ENCODE measurements around the gene BOLA3.
A peak's percentile ranks its signal among the peaks of the same experiment; 100 is the strongest.

BOLA3 gene

DNA sequence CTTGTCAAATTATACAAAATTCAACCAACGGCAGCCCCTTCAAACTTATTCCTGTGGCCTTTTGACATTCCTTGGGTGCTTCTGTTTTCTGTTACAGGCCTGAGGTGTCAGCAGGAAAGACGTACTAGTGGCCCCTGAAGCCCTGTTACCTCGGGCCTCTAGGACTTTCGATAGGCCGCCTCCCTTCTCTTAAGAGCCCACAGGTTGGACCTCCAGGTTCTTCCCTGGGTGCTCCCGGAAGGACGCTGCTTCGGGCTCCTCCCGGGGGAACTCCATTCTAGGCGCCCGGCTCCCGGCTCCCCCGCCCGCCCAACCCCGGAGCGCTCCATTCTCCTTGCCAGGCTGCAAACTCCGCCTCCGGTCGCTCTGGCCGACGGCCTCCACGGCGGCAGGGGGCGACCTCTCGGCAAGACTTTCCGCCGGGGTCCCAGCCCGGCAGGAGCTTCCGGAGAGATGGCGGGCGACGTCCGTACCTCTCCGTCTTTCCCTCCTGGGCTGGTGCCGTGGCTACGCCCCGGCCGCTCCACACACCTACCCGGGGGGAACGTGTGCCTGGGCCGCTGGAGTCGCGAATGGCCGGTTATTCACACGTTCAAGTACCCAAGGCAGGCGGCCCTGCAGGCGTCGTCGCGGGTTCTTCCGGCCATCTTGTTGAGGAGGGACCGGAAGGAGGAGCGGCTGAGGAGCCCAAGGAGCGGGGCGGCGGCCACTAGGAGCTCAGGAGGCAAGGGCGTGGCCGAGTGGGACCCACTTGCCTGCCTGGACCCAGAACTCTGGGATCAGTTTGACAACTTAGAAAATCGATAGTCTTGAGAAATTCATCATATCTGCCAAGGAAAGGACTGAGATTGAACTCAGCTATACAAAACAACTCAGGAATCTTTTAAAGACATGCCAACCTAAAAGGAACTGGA is 27.5 kb downstream of the BOLA3 start:
- no peaks in the 10 kb centered on the region for H3K36me3 ChIP-seq (ENCODE audit: control insufficient read depth, insufficient read depth, low read length, severe bottlenecking)
- peak; percentile 89 for DNase-seq (ENCODE audit: low read depth)

GRCh38 chr2:74119339-74119738 is 28.4 kb downstream of the BOLA3 start:
- Histone ChIP-seq H3K9me3 (ENCODE audit: control insufficient read depth, low read length) (no peaks in the 10 kb centered on the region), H3K4me1 (ENCODE audit: control insufficient read depth, insufficient read depth, low read length) (peaks cover 6% of the 10 kb centered on the region), H3K27me3 (replicated peaks; ENCODE audit: control insufficient read depth, insufficient read depth, low read length) (no peaks in the 10 kb centered on the region), H3K4me3 (ENCODE audit: low read length) (peak overlapping the region; percentile 89), H3K9ac (ENCODE audit: low read length) (peak overlapping the region; percentile 85), H3K36me3 (ENCODE audit: control insufficient read depth, insufficient read depth, low read length, severe bottlenecking) (no peaks in the 10 kb centered on the region)
- peak; percentile 26 for DNase-seq (ENCODE audit: low read depth)

More for the DNA sequence above, 27.5 kb downstream of the BOLA3 start:
- Histone ChIP-seq H3K27me3 (replicated peaks; ENCODE audit: control insufficient read depth, insufficient read depth, low read length) (no peaks in the 10 kb centered on the region), H3K9ac (ENCODE audit: low read length) (peak overlapping the region; percentile 85), H3K9me3 (ENCODE audit: control insufficient read depth, low read length) (no peaks in the 10 kb centered on the region), H3K4me3 (ENCODE audit: low read length) (peak overlapping the region; percentile 89), H3K4me1 (ENCODE audit: control insufficient read depth, insufficient read depth, low read length) (peaks cover 6% of the 10 kb centered on the region)

DNA sequence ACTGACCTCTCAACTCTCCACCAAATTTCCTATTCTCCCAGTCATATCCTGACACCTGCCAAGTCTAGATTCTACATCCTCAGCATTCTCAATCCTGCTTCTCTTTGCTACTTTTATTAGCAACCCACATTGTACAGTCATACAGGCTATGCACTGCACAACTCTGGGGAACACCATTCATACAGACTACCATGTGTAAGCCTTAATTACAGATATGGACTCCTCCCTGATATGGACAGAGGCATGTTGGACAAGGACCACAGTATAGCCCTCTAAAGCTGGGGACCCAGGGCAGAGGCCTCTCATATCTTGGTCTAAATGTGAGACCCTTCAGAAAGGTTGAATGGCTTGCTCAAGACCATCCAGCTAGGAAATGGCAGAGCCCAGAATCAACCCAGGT is 36.3 kb downstream of the BOLA3 start:
- Histone ChIP-seq H3K4me3 (ENCODE audit: low read length) (no peak overlapping the region), H3K9me3 (ENCODE audit: control insufficient read depth, low read length) (no peaks in the 10 kb centered on the region), H3K27me3 (replicated peaks; ENCODE audit: control insufficient read depth, insufficient read depth, low read length) (no peaks in the 10 kb centered on the region), H3K36me3 (ENCODE audit: control insufficient read depth, insufficient read depth, low read length, severe bottlenecking) (no peaks in the 10 kb centered on the region), H3K4me1 (ENCODE audit: control insufficient read depth, insufficient read depth, low read length) (no peaks in the 10 kb centered on the region), H3K9ac (ENCODE audit: low read length) (no peak overlapping the region)
- no peak for DNase-seq (ENCODE audit: low read depth)

GRCh38 chr2:74110537-74110936 is 37.2 kb downstream of the BOLA3 start:
- Histone ChIP-seq H3K9ac (ENCODE audit: low read length) (no peak overlapping the region), H3K4me3 (ENCODE audit: low read length) (no peak overlapping the region), H3K4me1 (ENCODE audit: control insufficient read depth, insufficient read depth, low read length) (no peaks in the 10 kb centered on the region), H3K36me3 (ENCODE audit: control insufficient read depth, insufficient read depth, low read length, severe bottlenecking) (no peaks in the 10 kb centered on the region), H3K9me3 (ENCODE audit: control insufficient read depth, low read length) (no peaks in the 10 kb centered on the region), H3K27me3 (replicated peaks; ENCODE audit: control insufficient read depth, insufficient read depth, low read length) (no peaks in the 10 kb centered on the region)
- no peak for DNase-seq (ENCODE audit: low read depth)

GRCh38 chr2:74109551-74109950 is 38.2 kb downstream of the BOLA3 start:
- Histone ChIP-seq H3K9me3 (ENCODE audit: control insufficient read depth, low read length) (no peaks in the 10 kb centered on the region), H3K4me3 (ENCODE audit: low read length) (no peak overlapping the region), H3K36me3 (ENCODE audit: control insufficient read depth, insufficient read depth, low read length, severe bottlenecking) (no peaks in the 10 kb centered on the region), H3K27me3 (replicated peaks; ENCODE audit: control insufficient read depth, insufficient read depth, low read length) (no peaks in the 10 kb centered on the region), H3K9ac (ENCODE audit: low read length) (no peak overlapping the region), H3K4me1 (ENCODE audit: control insufficient read depth, insufficient read depth, low read length) (no peaks in the 10 kb centered on the region)
- no peak for DNase-seq (ENCODE audit: low read depth)

GRCh38 chr2:74107071-74107470 is 40.6 kb downstream of the BOLA3 start:
- Histone ChIP-seq H3K4me1 (ENCODE audit: control insufficient read depth, insufficient read depth, low read length) (no peaks in the 10 kb centered on the region), H3K36me3 (ENCODE audit: control insufficient read depth, insufficient read depth, low read length, severe bottlenecking) (peaks cover 7% of the 10 kb centered on the region), H3K4me3 (ENCODE audit: low read length) (no peak overlapping the region), H3K9me3 (ENCODE audit: control insufficient read depth, low read length) (no peaks in the 10 kb centered on the region), H3K27me3 (replicated peaks; ENCODE audit: control insufficient read depth, insufficient read depth, low read length) (no peaks in the 10 kb centered on the region), H3K9ac (ENCODE audit: low read length) (no peak overlapping the region)
- no peak for DNase-seq (ENCODE audit: low read depth)

- no peaks in the 10 kb centered on the region for H3K27me3 ChIP-seq (replicated peaks; ENCODE audit: control insufficient read depth, insufficient read depth, low read length)
These were observed 42.3 kb downstream of the BOLA3 start for GRCh38 chr2:74105413-74105812.

GRCh38 chr2:74104839-74105238 is 42.9 kb downstream of the BOLA3 start:
- DNase-seq (ENCODE audit: low read depth), result peak; percentile 31
- no peak overlapping the region for H3K4me3 ChIP-seq (ENCODE audit: low read length)
- H3K27me3 ChIP-seq (replicated peaks; ENCODE audit: control insufficient read depth, insufficient read depth, low read length), result no peaks in the 10 kb centered on the region

More at GRCh38 chr2:74105413-74105812, 42.3 kb downstream of the BOLA3 start:
- Histone ChIP-seq H3K4me1 (ENCODE audit: control insufficient read depth, insufficient read depth, low read length) (no peaks in the 10 kb centered on the region), H3K9ac (ENCODE audit: low read length) (no peak overlapping the region), H3K9me3 (ENCODE audit: control insufficient read depth, low read length) (no peaks in the 10 kb centered on the region), H3K36me3 (ENCODE audit: control insufficient read depth, insufficient read depth, low read length, severe bottlenecking) (peaks cover 18% of the 10 kb centered on the region), H3K4me3 (ENCODE audit: low read length) (no peak overlapping the region)
- no peak for DNase-seq (ENCODE audit: low read depth)

GRCh38 chr2:74103763-74104162 is 43.9 kb downstream of the BOLA3 start:
- Histone ChIP-seq H3K9me3 (ENCODE audit: control insufficient read depth, low read length) (no peaks in the 10 kb centered on the region), H3K36me3 (ENCODE audit: control insufficient read depth, insufficient read depth, low read length, severe bottlenecking) (peaks cover 24% of the 10 kb centered on the region), H3K4me1 (ENCODE audit: control insufficient read depth, insufficient read depth, low read length) (no peaks in the 10 kb centered on the region), H3K9ac (ENCODE audit: low read length) (no peak overlapping the region), H3K4me3 (ENCODE audit: low read length) (no peak overlapping the region), H3K27me3 (replicated peaks; ENCODE audit: control insufficient read depth, insufficient read depth, low read length) (no peaks in the 10 kb centered on the region)
- no peak for DNase-seq (ENCODE audit: low read depth)

More at GRCh38 chr2:74104839-74105238, 42.9 kb downstream of the BOLA3 start:
- no peaks in the 10 kb centered on the region for H3K9me3 ChIP-seq (ENCODE audit: control insufficient read depth, low read length)
- peaks cover 18% of the 10 kb centered on the region for H3K36me3 ChIP-seq (ENCODE audit: control insufficient read depth, insufficient read depth, low read length, severe bottlenecking)
- no peak overlapping the region for H3K9ac ChIP-seq (ENCODE audit: low read length)
- H3K4me1 ChIP-seq (ENCODE audit: control insufficient read depth, insufficient read depth, low read length), result no peaks in the 10 kb centered on the region

- Histone ChIP-seq H3K27me3 (replicated peaks; ENCODE audit: control insufficient read depth, insufficient read depth, low read length) (no peaks in the 10 kb centered on the region), H3K4me3 (ENCODE audit: low read length) (no peak overlapping the region), H3K4me1 (ENCODE audit: control insufficient read depth, insufficient read depth, low read length) (no peaks in the 10 kb centered on the region), H3K9ac (ENCODE audit: low read length) (no peak overlapping the region), H3K9me3 (ENCODE audit: control insufficient read depth, low read length) (no peaks in the 10 kb centered on the region), H3K36me3 (ENCODE audit: control insufficient read depth, insufficient read depth, low read length, severe bottlenecking) (peaks cover 24% of the 10 kb centered on the region)
- DNase-seq (ENCODE audit: low read depth), result no peak
These were observed 45.2 kb downstream of the BOLA3 start for GRCh38 chr2:74102516-74102915.

DNA sequence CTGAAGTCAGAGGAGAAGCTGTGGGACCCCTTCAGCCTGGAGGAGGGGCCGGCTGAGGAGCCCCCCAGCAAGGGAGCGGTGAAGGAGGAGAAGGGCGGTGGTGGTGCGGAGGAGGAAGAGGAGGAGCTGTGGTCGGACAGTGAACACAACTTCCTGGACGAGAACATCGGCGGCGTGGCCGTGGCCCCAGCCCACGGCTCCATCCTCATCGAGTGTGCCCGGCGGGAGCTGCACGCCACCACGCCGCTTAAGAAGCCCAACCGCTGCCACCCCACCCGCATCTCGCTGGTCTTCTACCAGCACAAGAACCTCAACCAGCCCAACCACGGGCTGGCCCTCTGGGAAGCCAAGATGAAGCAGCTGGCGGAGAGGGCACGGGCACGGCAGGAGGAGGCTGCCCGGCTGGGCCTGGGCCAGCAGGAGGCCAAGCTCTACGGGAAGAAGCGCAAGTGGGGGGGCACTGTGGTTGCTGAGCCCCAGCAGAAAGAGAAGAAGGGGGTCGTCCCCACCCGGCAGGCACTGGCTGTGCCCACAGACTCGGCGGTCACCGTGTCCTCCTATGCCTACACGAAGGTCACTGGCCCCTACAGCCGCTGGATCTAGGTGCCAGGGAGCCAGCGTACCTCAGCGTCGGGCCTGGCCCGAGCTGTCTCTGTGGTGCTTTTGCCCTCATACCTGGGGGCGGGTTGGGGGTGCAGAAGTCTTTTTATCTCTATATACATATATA is 46.0 kb downstream of the BOLA3 start:
- DNase-seq (ENCODE audit: low read depth), result no peak
- Histone ChIP-seq H3K27me3 (replicated peaks; ENCODE audit: control insufficient read depth, insufficient read depth, low read length) (no peaks in the 10 kb centered on the region), H3K36me3 (ENCODE audit: control insufficient read depth, insufficient read depth, low read length, severe bottlenecking) (peaks cover 24% of the 10 kb centered on the region), H3K9me3 (ENCODE audit: control insufficient read depth, low read length) (no peaks in the 10 kb centered on the region), H3K9ac (ENCODE audit: low read length) (no peak overlapping the region), H3K4me3 (ENCODE audit: low read length) (no peak overlapping the region), H3K4me1 (ENCODE audit: control insufficient read depth, insufficient read depth, low read length) (no peaks in the 10 kb centered on the region)

Data from adipocyte (in vitro differentiated cells).